WERI-Rb-1 (cell line): ENCODE measurements around the gene TESK1.

ENCODE experiments used
- DNase-seq: peaks from one replicate; pipeline ENCODE4 v3.0.0-alpha.2; 2020
- H3K27ac ChIP-seq: fragments of 250-450 bp; sonication (Bioruptor Pico); 2 replicates; pipeline ENCODE4 v1.5.1; 2020; ENCODE audit warnings: mild to moderate bottlenecking, moderate library complexity
- H3K27me3 ChIP-seq: fragments of 250-450 bp; sonication (Bioruptor Pico); 2 replicates; pipeline ENCODE4 v1.5.1; 2021; ENCODE audit warnings: mild to moderate bottlenecking, low read depth, moderate library complexity; ENCODE audit not compliant: insufficient read depth, severe bottlenecking
- H3K36me3 ChIP-seq: fragments of 250-450 bp; sonication (Bioruptor Pico); 2 replicates; pipeline ENCODE4 v1.5.1; 2020; ENCODE audit warnings: mild to moderate bottlenecking, moderate library complexity
- H3K4me3 ChIP-seq: 2 replicates; pipeline ENCODE4 v1.5.1; 2011; ENCODE audit warnings: low read depth, mild to moderate bottlenecking, control low read depth, low read length
- H3K9me3 ChIP-seq: fragments of 250-450 bp; sonication (Bioruptor Pico); 2 replicates; pipeline ENCODE4 v1.5.1; 2021; ENCODE audit warnings: mild to moderate bottlenecking, moderate library complexity; ENCODE audit not compliant: severe bottlenecking
- CTCF ChIP-seq: IDR thresholded peaks from 2 replicates; pipeline ENCODE4 v1.5.1; 2011; ENCODE audit warnings: low read depth, mild to moderate bottlenecking, control low read depth, inconsistent platforms, low read length

Gene TESK1

GRCh38 chr9:35649431-35650340 is 44.6 kb downstream of the TESK1 start:
- Histone ChIP-seq H3K27ac (no peak overlapping the region), H3K4me3 (no peak overlapping the region), H3K9me3 (no peaks in the 10 kb centered on the region), H3K27me3 (no peaks in the 10 kb centered on the region), H3K36me3 (no peaks in the 10 kb centered on the region)
- no peak for DNase-seq
- TF ChIP-seq CTCF = no peak

DNA sequence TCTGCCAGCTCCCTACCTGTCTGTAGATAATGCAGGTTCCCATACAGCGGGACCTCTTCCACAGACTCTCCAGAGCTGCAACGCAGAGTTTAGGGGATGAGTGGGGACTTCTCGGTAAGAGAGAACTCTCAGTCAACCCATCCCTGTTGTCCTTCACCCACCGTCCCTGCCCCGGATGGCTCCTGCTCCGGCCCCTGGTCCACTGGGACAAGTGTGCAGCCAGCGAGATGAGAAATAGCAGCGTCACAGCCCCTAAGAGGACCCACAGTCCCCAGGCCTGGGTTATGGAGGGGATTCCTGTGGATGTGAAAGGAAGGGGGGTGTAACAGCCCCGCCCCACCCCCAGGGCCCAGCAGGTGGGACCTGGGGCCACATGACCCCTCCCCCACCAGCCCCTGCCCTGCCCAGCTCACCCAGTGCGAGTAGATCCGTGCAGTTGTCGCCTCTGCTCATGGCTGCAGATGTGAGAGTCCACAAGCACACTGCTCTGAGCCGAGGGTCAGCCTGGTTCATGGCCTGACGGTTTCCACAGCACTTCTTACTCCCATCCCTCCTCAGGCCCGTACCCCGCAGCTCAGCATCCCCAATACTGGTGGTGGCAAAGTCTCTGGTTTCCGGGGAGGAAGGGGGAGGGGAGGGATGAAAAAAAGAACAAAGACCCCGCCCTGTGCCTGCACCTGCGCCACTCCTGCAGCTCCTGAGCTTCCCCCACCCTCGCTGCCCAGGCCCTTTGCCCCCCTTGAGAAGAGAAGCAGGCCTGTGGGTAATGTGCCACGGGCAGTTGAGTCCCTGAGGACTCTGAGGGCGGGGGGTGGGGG is 45.5 kb downstream of the TESK1 start, which contains the start of gene SIT1:
TSS of gene SIT1 (minus strand) at position 591 of the 818 bp plus-strand sequence. CDS start at position 513, 78 bp downstream.
- Histone ChIP-seq H3K27me3 (no peaks in the 10 kb centered on the region), H3K27ac (no peak within 1 kb of the TSS), H3K4me3 (no peak within 1 kb of the TSS), H3K9me3 (no peaks in the 10 kb centered on the region), H3K36me3 (no peaks in the 10 kb centered on the region)
- no peak for TF ChIP-seq CTCF
- DNase-seq = no peak

DNA sequence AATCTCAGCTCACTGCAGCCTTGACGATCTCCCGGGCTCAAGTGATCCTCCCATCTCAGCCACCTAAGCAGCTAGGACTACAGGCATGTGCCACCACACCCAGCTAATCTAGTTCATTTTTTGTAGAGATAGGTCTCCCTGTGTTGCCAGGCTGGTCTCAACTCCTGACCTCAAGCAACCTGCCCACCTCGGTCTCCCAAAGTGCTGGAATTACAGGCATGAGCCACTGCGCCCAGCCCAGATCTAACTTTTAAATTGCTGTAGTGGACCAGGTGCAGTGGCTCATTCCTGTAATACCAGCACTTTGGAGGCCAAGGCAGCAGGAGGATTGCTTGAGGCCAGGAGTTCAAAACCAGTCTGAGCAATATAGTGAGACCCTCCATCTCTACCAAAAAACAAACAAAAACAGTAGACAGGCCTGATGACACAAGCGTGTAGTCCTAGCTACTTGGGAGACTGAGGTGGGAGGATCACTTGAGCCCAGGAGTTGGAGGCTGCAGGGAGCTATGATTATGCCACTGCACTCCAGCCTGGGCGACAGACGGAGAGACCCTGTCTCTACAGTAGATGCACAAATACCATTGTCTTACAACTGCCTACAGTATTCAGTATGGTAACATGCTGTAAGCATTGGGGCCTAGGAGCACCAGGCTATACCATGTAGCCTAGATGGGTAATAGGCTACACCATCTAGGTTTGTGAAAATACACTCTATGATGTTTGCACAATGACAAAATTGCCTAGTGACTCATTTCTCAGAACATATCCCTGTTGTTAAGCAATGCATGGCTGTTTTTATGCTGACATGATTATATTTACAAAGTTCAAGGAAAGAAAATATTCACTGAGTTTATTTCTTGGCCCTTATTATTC is 47.1 kb downstream of the TESK1 start:
- Histone ChIP-seq H3K9me3 (no peaks in the 10 kb centered on the region), H3K27ac (no peak overlapping the region), H3K4me3 (no peak overlapping the region), H3K27me3 (no peaks in the 10 kb centered on the region), H3K36me3 (no peaks in the 10 kb centered on the region)
- no peak for TF ChIP-seq CTCF
- no peak for DNase-seq

DNA sequence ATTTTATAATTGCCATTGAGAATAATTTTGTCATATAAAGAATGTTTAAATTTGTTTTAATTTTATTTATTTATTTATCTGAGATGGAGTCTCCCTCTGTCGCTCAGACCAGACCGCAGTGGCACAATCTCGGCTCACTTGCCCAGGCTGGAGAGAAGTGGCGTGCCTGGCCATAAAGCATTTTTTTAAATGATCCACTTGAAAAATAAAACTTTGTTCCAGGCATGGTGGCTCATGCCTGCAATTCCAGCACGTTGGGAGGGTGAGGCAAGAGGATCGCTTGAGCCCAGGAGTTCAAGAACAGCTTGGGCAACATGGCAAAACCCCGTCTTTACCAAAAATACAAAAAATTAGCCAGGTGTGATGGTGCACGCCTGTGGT is 47.8 kb downstream of the TESK1 start:
- Histone ChIP-seq H3K4me3 (no peak overlapping the region), H3K9me3 (no peaks in the 10 kb centered on the region), H3K27ac (no peak overlapping the region), H3K27me3 (no peaks in the 10 kb centered on the region), H3K36me3 (no peaks in the 10 kb centered on the region)
- no peak for TF ChIP-seq CTCF
- no peak for DNase-seq

GRCh38 chr9:35653611-35654010 is 48.5 kb downstream of the TESK1 start:
- Histone ChIP-seq H3K36me3 (no peaks in the 10 kb centered on the region), H3K27ac (no peak overlapping the region), H3K4me3 (no peak overlapping the region), H3K27me3 (no peaks in the 10 kb centered on the region), H3K9me3 (no peaks in the 10 kb centered on the region)
- DNase-seq = no peak
- no peak for TF ChIP-seq CTCF
